Omental fat pad (tissue), 4 donors: ENCODE measurements around the gene COPE. TPM values are rescaled to one million over a fixed set of nuclear protein-coding genes. Genes with fewer than 3 reads are reported as not detected.

ENCODE experiments used
- ATAC-seq: fragments of 150-250 bp; one replicate; pipeline ENCODE4 v1.9.1; 2016; ENCODE audit warnings: mild to moderate bottlenecking, moderate library complexity; ENCODE audit not compliant: low FRiP score
- DNase-seq: peaks from one replicate; pipeline ENCODE4 v3.0.0-alpha.2; 2019; ENCODE audit warnings: low spot score
- CTCF ChIP-seq, 3 donors: fragments of 450-650 bp; IDR thresholded peaks; one replicate each; pipeline ENCODE4 v1.5.1; 2016 to 2017; ENCODE audit warnings: antibody characterized with exemption in 3 of 3, mild to moderate bottlenecking in 3 of 3, moderate library complexity in 2 of 3
- total RNA-seq, 4 donors: library from RNA; depleted of rRNA; stranded (reverse); fragments of >200 nt; gene quantifications; one replicate each; pipeline ENCODE4 v1.1.0, GENCODE V29; 2016

COPE gene
- total RNA-seq, 4 donors from 2014 or later: 158 to 202 (median 169) TPM

DNA sequence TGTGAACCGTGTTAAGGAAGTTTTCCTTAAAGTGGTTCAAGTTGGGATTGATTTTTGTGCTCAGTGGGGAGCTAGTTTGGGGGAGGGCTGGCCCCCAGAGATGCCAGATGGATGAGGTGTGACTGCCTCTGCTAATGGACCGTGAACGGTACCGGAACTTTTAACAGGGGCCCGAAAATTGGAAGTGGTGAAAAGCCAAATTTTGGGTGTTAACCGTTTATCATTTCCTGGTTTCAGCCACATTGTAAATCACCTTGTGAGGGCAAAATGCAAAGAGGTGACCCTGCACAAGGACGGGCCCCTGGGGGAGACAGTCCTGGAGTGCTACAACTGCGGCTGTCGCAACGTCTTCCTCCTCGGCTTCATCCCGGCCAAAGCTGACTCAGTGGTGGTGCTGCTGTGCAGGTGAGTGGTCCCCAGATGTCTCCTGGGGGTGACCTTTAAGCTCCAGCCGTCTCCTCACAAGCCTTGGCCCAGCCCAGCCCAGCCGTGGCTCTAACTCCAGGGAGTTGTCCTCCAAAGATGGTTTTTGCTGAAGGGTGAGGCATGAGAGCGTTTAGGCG is 69.3 kb downstream of the COPE start:
- no peak for TF ChIP-seq CTCF (IDR thresholded peaks at IDR 0.05)
- ATAC-seq: no peak
- DNase-seq: no peak

Other genes starting within 250 kb of the COPE start
- gene CRTC1, start 235.7 kb downstream of the COPE start, total RNA-seq: 1 to 10 TPM; 2.8 to 6.5 (median 5.6) TPM
- gene COMP, start 128.1 kb downstream of the COPE start, total RNA-seq: 1 to 10 TPM; 1.1 to 1.9 (median 1.3) TPM
- gene UPF1, start 87.4 kb downstream of the COPE start, total RNA-seq: 100 to 1,000 TPM in 2 of 4 donors, 10 to 100 TPM in 2; 67.3 to 113 (median 96.0) TPM
- gene CERS1, start 23.2 kb downstream of the COPE start, total RNA-seq: under 1 TPM in 2 of 4 donors, not detected in 2; 0.19 to 0.24 TPM
- 10 to 100 TPM; 29.8 to 73.9 (median 36.6) TPM for gene DDX49, start 328 bp upstream of the COPE start, total RNA-seq
- gene HOMER3, start 21.8 kb upstream of the COPE start, total RNA-seq: 10 to 100 TPM; 16.6 to 47.8 (median 40.6) TPM
- gene SUGP2, start 114.1 kb upstream of the COPE start, total RNA-seq: 10 to 100 TPM; 30.3 to 54.5 (median 36.3) TPM
- 10 to 100 TPM; 16.9 to 39.5 (median 25.4) TPM for gene ARMC6, start 114.2 kb upstream of the COPE start, total RNA-seq
- gene SLC25A42, start 144.6 kb upstream of the COPE start, total RNA-seq: 1 to 10 TPM; 4.7 to 9.9 (median 7.4) TPM
- gene TMEM161A, start 219.1 kb upstream of the COPE start, total RNA-seq: 10 to 100 TPM; 12.0 to 16.8 (median 15.8) TPM